Stimulated activated CD8-positive, alpha-beta memory T cell treated with anti-CD3 and anti-CD28 coated beads, Interleukin-7, amount 100 ng/mL, for 48 hours (primary cell): ENCODE measurements around the gene MSTO1.
"Not testable (repeated sequence)": the region's sequence is repeated elsewhere in the genome, so short reads cannot be mapped to it uniquely, and the experiment has no call there.

Experiments
- DNase-seq, 2 donors: peaks; one replicate each; pipeline ENCODE4 v3.0.0-alpha.2; 2020; ENCODE audit warnings: low read depth in 1 of 2; ENCODE audit errors: extremely low read depth in 1 of 2

The MSTO1 gene

GRCh38 chr1:155609515-155610256 is at the start of gene MSTO1:
MSTO1 (plus strand) TSS chr1:155610218; CDS start chr1:155610249, 31 bp downstream.
- DNase-seq = peak; percentile 90 to 100

DNA sequence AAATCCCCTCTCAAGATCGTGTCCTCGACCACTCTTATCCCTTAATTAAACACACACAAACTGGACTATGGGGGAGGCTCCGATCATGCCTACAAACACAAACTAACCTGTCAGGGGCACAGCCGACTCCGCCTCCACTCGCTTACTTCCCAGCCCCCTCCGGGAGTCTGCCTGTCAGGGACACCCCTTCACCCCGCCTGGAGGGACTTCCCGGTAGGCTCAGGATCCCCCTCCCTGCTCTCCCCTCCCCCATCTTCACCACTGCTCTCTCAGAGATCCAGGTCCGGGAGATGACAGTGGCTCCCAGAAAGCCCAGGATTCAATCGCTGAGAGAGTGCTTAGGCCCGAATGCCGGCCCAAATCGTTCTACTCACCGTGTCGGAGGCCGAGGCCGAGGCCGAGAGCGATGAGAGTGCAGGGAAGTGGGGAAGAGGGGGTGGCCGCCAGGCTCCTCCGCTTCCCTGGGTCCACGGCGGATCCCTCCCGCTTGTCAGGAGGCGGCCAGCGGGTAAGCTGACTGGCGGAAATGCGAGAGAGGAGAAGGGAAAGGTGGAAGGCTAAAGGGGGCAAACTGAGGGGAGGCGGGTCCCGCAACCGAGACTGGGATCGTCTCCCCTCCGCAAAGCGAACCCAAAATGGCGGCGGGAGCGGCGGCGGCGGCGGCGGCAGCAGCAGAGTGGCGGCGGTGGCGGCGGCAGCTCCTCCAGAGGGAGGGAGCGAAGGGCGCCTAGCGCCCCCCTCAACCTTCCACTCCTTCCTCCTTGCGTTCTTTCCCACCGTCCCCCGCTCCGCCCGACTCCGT is 48.0 kb upstream of the MSTO1 start:
- peak; percentile 22 to 26 for DNase-seq

- DNase-seq = peak; percentile 83 to 89
Observed at GRCh38 chr1:155562581-155563376, 47.2 kb upstream of the MSTO1 start, which contains the start of gene ASH1L. ASH1L (minus strand) TSS chr1:155562803; CDS start chr1:155521519, 41,284 bp downstream.

- not testable (repeated sequence) for DNase-seq
Observed at GRCh38 chr1:155563377-155564022, 46.5 kb upstream of the MSTO1 start.

- DNase-seq = no peak
Observed at GRCh38 chr1:155569988-155570592, 39.9 kb upstream of the MSTO1 start.

DNA sequence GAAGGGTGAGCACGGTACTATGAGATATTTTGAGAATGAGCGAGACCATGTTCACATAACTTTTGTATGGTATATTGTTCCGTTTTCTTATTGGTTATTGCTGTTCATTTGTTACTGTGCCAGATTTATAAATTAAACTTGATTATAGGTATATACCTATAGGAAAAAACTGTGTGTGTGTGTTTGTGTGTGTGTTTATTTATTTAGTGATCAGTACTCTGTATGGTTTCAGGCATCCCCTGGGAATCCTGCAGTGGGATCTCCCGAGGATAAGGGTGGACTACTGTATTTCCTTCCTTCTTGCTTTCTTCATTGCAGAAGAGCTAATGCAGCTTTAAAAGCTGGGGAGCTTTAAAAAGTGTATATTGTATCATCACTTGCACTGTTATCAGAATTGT is 39.4 kb upstream of the MSTO1 start:
- no peak for DNase-seq

- DNase-seq = no peak
Observed at GRCh38 chr1:155574077-155574476, 35.9 kb upstream of the MSTO1 start.

DNA sequence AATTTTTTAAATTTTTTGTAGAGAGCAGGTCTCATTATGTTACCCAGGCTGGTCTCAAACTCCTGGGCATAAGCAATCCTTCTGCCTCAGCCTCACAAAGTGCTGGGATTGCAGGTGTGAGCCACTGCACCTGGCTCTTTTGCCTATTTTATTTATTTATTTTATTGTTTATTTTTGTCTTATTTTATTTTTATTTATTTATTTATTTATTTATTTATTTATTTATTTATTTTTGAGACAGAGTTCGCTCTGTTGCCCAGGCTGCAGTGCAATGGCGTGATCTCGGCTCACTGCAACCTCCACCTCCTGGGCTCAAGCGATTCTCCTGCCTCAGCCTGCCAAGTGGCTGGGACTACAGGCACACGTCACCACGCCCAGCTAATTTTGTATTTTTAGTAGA is 34.4 kb upstream of the MSTO1 start:
- DNase-seq = not testable (repeated sequence)

DNA sequence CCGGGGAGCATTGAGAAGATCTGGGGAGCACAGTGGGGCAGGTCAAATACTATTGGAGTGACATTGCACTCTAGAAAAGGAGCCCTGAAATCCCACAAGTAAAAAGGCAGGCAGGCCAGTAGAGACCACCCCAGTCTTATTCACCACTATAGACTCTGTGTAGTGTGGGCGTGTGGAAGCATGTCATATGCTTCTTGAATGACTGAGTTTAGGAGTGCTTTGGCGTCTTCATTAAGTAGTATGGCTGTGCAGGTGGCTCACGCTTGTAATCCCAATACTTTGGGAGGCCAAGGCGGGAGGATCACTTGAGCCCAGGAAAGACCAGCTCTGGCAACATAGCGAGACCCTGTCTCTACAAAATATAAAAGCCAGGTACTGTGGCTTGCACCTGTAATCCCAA is 26.2 kb upstream of the MSTO1 start:
- DNase-seq = not testable (repeated sequence)

GRCh38 chr1:155589282-155589681 is 20.7 kb upstream of the MSTO1 start:
- DNase-seq = not testable (repeated sequence)

- not testable (repeated sequence) for DNase-seq
Observed at GRCh38 chr1:155590516-155591247, 19.3 kb upstream of the MSTO1 start.

- no peak for DNase-seq
Observed at GRCh38 chr1:155591770-155592169, 18.2 kb upstream of the MSTO1 start.

GRCh38 chr1:155595877-155596474 is 14.0 kb upstream of the MSTO1 start:
- not testable (repeated sequence) for DNase-seq

- no peak for DNase-seq
Observed at GRCh38 chr1:155596864-155597263, 13.2 kb upstream of the MSTO1 start.

DNA sequence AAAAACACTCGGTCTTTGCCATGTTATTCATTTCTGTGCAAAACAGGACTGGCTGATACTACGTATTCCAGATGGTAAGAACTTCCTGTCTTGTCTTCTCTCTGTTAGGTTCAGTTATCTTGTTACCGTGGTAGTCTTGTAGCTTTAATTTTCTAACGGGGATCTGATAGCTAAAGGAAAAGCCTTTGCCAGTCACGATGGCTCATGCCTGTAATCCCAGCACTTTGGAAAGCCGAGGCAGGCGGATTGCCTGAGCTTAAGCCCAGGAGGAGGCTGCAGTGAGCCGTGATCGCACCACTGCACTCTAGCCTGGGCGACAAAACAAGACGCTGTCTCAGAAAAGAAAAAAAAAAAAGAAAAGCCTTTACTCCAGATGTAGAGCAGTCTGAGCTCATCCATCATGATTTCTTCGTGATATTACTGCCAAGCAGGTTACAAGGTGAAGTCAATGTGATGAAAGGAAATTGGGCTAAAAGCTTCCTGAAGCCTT is 11.1 kb upstream of the MSTO1 start:
- no peak for DNase-seq

DNA sequence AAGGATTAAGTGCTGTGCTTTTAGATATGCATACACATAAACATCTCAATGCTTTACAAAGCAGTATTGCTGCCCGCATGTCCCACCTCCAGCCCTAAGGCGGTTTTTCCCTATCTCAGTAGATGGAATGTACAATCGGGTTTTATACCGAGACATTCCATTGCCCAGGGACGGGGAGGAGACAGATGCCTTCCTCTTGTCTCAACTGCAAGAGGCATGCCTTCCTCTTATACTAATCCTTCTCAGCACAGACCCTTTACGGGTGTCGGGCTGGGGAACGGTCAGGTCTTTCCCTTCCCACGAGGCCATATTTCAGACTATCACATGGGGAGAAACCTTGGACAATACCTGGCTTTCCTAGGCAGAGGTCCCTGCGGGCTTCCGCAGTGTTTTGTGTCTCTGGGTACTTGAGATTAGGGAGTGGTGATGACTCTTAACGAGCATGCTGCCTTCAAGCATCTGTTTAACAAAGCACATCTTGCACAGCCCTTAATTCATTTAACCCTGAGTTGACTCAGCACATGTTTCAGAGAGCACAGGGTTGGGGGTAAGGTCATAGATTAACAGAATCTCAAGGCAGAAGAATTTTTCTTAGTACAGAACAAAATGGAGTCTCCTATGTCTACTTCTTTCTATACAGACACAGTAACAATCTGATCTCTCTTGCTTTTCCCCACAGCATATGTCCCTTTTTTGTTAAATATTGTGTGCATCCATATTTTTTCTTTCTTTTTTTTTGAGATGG is 10.0 kb upstream of the MSTO1 start:
- DNase-seq = not testable (repeated sequence)

DNA sequence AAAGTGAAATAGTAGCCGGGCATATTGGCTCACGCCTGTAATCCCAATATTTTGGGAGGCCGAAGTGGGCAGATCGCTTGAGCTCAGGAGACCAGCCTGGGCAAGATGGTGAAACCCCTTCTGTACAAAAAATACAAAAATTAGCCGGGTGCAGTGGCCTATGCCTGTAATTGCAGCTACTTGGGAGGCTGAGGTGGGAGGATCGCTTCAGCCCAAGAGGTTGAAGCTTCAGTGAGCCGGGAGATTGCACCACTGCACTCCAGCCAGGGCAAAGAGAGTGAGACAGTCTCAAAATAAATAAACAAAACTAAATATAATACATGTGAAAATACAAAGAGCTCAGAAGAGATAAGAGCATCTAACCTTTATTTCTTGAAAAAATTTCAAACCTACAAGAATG is 2.3 kb upstream of the MSTO1 start:
- no peak for DNase-seq

DNA sequence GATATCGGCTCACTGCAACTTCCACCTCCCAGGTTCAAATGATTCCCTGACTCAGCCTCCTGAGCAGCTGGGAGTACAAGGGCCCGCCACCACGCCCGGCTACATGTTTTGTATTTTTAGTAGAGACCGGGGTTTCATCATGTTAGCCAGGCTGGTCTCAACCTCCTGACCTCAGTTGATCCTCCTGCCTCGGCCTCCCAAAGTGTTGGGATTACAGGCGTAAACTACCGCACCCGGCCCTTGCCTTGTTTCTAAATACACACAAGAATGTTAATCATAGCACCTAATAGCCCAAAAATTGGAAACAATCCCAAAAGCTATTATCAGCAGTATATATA is 1.2 kb upstream of the MSTO1 start:
- DNase-seq = no peak
